ENCODE data around the gene SLC1A4. TPM values are rescaled to one million over a fixed set of nuclear protein-coding genes. Genes with fewer than 3 reads are reported as not detected.

SLC1A4 gene
- total and polyA plus RNA-seq, 3 donors from 2014 or later: 14.3 to 28.5 (median 17.8) TPM

- 82 to 88% methylated on average over 15 of the region's 15 CpGs for WGBS, 2 donors
- Histone ChIP-seq H3K27me3 (no peaks in the 10 kb centered on the region), H3K9me3 (no peaks in the 10 kb centered on the region), H3K27ac (no peak overlapping the region), H3K36me3 (ENCODE audit: low read depth, missing control alignments) (no peaks in the 10 kb centered on the region), H3K4me3 (no peak overlapping the region), H3K4me1 (no peaks in the 10 kb centered on the region)
- TF ChIP-seq, protein P1, sequence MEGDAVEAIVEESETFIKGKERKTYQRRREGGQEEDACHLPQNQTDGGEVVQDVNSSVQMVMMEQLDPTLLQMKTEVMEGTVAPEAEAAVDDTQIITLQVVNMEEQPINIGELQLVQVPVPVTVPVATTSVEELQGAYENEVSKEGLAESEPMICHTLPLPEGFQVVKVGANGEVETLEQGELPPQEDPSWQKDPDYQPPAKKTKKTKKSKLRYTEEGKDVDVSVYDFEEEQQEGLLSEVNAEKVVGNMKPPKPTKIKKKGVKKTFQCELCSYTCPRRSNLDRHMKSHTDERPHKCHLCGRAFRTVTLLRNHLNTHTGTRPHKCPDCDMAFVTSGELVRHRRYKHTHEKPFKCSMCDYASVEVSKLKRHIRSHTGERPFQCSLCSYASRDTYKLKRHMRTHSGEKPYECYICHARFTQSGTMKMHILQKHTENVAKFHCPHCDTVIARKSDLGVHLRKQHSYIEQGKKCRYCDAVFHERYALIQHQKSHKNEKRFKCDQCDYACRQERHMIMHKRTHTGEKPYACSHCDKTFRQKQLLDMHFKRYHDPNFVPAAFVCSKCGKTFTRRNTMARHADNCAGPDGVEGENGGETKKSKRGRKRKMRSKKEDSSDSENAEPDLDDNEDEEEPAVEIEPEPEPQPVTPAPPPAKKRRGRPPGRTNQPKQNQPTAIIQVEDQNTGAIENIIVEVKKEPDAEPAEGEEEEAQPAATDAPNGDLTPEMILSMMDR (IDR thresholded peaks at IDR 0.05): no peak
- TF ChIP-seq POLR2A (IDR thresholded peaks at IDR 0.05): no peak
- intact Hi-C loops (cut with DNase I; ENCODE audit: low total_unique reads): no loop called here
- no peak for DNase-seq
These were observed 36.4 kb upstream of the SLC1A4 start for GRCh38 chr2:64952511-64953482.

- no peak overlapping the region for H3K27ac ChIP-seq
- H3K4me1 ChIP-seq: no peaks in the 10 kb centered on the region
- 89 to 92% methylated on average over 2 of the region's 2 CpGs for WGBS, 2 donors
- intact Hi-C loops (cut with DNase I; ENCODE audit: low total_unique reads): no loop called here
- no peaks in the 10 kb centered on the region for H3K27me3 ChIP-seq
- H3K4me3 ChIP-seq: no peak overlapping the region
- DNase-seq: no peak
- TF ChIP-seq POLR2A (IDR thresholded peaks at IDR 0.05): no peak
- TF ChIP-seq, protein P1 (IDR thresholded peaks at IDR 0.05): no peak
- H3K9me3 ChIP-seq: no peaks in the 10 kb centered on the region
- H3K36me3 ChIP-seq (ENCODE audit: low read depth, missing control alignments): no peaks in the 10 kb centered on the region
These were observed 33.7 kb upstream of the SLC1A4 start for GRCh38 chr2:64955467-64955866.

DNA sequence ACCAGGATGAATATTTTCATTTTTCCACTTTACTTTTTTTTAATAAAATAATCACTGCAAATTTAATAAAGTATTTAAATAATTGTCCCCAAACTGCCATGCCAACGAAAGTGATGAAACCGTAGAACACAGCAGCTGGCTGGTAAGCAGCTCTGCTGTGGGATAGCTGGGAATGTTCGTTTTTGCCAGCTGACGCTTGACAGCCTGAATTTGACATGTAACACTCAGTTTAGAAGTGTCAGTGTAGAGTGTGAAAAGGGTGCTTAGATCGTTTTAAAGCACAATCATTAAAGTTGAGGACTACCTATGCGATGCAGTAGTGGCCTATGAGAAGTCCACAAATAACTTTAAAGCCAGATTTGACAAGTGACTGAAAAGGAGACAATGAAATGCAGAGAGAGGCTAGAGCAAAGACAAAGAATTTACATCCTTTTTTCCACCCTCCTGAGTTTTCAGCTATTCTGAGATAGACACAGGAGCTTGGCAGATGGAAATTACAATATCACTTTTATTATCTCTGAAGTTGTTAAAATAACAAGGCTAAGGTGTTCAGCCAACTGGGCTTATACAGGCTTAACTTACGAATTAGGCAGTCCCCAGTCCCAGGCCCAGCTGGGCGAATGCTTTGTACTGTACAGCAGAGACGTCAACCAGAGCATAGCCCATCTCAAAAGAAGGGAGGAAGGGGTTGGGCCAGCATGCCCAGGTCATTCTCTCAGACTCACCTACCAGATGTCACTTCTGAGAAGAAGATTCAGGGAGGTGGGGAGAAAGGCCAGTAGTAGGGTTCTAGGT, 31.9 kb upstream of the SLC1A4 start:
- intact Hi-C loops (cut with DNase I; ENCODE audit: low total_unique reads): no loop called here
- Histone ChIP-seq H3K9me3 (no peaks in the 10 kb centered on the region), H3K27me3 (no peaks in the 10 kb centered on the region), H3K36me3 (ENCODE audit: low read depth, missing control alignments) (no peaks in the 10 kb centered on the region), H3K27ac (no peak overlapping the region), H3K4me1 (no peaks in the 10 kb centered on the region), H3K4me3 (no peak overlapping the region)
- no peak for DNase-seq
- TF ChIP-seq, protein P1 (IDR thresholded peaks at IDR 0.05): no peak
- no peak for TF ChIP-seq POLR2A (IDR thresholded peaks at IDR 0.05)
- WGBS, 2 donors: 78% methylated on average over 9 of the region's 9 CpGs

DNA sequence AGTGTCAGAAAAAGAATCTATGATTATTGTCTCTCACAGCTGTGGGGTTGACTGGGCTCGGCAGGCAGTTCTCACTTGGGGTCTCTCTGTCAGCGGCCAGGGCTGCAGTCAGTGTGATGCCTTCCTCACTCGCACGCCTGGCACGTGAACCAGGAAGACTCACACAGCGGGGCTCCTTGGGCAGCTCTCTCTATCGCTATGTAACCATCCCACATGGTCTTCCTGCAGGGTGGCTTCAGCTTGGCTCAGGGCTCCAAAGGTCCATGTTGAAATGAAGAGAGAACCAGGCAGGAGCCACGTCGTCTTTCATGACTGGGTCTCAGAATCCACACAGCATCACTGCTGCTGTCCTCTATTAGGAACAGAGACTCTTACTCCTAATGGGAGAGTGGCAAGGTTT, 30.6 kb upstream of the SLC1A4 start:
- Histone ChIP-seq H3K27ac (no peak overlapping the region), H3K9me3 (no peaks in the 10 kb centered on the region), H3K4me1 (no peaks in the 10 kb centered on the region), H3K4me3 (no peak overlapping the region), H3K36me3 (ENCODE audit: low read depth, missing control alignments) (no peaks in the 10 kb centered on the region), H3K27me3 (no peaks in the 10 kb centered on the region)
- no peak for DNase-seq
- intact Hi-C loops (cut with DNase I; ENCODE audit: low total_unique reads): no loop called here
- WGBS, 2 donors: 94 to 95% methylated on average over 5 to 9 of the region's 9 CpGs
- TF ChIP-seq POLR2A (IDR thresholded peaks at IDR 0.05): no peak
- TF ChIP-seq, protein P1 (IDR thresholded peaks at IDR 0.05): no peak

All from testis (tissue), 3 donors.